GM19324 (cell line): ENCODE data around the gene C6orf62.
"Not testable (repeated sequence)": the region's sequence is repeated elsewhere in the genome, so short reads cannot be mapped to it uniquely, and the experiment has no call there.

Source experiments
- ATAC-seq: cut with Tn5 transposase; IDR thresholded peaks from one replicate; pipeline ENCODE4 v1.9.1; 2021; ENCODE audit warnings: mild to moderate bottlenecking, moderate library complexity; ENCODE audit not compliant: unreplicated experiment, low FRiP score

The C6orf62 gene

DNA sequence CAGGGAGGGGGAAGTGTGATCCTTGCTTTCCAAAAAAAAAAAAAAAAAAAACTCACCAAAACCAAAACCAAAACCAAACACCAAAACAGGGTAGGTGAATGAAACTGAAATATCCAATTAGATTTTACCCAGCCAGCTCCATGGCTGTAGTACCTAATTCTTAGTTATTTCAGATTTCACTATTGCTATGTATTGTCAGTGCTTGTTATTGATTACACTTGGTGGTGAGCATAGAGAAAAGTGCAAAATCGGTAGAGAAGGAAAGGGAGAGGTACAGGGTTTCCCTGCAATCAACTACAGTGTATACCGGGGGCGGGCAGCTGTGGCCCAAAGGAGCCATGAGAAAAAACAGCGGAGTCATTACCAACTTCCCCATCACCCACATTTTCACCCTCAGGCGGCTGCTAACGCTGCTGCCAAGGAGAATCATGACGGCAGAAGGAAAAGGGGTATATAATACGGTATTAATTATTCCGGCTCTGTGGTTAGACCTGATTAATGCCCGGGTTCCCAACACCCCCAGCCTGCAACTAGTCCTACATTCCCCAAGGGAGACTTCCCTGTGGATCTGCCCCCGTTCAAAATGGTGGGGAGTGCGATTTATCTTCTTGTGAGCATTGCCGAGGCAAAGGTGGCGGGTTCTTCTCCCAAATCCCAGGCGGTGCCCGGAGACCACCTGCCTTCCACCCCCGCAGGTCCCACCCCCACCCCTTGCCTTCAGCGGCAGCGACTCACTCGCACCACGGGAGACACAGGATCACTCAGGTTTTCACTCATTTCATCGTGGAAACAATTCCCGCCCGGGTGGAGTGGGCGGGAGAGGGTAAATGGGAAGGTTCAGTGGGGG is at the start of gene C6orf62:
Gene C6orf62, minus strand, starts transcription at position 30 of the 847 bp plus-strand sequence. CDS start 486 bp downstream, outside the sequence.
- no peak for ATAC-seq

DNA sequence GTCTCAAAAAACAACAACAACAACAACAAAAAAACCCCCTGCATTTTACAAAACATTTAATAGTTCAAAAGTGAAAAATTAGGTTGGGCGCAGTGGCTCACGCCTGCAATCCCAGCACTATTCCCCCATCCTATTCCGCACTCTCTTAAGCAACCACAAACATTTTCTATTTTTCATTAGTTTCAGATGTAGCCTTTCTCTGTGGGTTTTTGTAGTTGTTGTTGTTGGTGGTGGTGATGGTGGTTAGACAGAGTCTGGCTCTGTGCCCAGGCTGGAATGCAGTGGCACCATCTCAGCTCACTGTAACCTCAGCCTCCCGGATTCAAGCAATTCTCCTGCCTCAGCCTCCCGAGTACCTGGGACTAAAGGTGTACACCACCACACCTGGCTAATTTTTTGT is 49.4 kb upstream of the C6orf62 start:
- ATAC-seq, result no peak

DNA sequence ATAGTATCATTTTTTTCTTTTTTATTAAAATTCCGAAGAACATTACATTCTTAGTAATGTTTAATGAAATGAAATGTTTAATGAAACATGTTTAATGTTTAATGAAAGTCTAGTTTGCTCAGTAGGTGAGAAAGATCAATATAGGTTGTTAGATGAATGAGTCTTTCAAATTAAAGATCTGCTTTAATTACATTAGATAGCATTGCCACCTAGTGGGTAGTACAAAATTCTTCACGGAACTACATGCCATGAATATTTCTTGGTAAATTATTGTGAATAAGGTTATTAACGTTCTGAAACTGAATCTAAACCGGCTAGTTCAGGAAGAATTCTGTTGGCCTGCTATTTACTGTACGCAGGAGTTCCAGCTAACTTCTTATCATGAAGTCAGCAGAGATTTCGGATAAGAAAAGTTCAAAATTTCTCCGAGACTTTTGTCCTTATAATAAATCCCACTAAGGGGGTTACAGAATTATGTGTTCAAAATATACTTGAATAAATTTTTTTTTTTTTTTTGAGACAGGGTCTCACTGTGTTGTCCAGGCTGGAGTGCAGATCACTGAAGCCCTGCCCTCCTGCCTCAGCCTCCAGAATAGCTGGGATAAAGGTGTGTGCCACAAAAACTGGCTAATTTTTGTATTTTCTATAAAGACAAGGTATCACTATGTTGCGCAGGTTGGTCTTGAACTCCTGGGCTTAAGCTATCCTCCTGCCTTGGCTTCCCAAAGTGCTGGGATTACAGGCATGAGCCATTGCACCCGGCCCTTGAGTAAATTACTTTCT is 47.9 kb upstream of the C6orf62 start:
- no peak for ATAC-seq

DNA sequence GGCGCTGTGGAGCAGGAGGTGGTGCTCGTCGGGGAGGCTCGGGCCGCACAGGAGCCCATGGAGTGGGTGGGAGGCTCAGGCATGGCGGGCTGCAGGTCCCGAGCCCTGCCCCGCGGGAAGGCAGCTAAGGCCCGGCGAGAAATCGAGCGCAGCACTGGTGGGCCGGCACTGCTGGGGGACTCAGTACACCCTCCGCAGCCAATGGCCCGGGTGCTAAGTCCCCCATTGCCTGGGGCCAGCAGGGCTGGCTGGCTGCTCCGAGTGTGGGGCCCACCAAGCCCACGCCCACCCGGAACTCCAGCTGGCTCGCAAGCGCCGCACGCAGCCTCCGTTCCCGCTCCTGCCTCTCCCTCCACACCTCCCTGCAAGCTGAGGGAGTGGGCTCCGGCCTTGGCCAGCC is 47.0 kb upstream of the C6orf62 start:
- ATAC-seq, result not testable (repeated sequence)

DNA sequence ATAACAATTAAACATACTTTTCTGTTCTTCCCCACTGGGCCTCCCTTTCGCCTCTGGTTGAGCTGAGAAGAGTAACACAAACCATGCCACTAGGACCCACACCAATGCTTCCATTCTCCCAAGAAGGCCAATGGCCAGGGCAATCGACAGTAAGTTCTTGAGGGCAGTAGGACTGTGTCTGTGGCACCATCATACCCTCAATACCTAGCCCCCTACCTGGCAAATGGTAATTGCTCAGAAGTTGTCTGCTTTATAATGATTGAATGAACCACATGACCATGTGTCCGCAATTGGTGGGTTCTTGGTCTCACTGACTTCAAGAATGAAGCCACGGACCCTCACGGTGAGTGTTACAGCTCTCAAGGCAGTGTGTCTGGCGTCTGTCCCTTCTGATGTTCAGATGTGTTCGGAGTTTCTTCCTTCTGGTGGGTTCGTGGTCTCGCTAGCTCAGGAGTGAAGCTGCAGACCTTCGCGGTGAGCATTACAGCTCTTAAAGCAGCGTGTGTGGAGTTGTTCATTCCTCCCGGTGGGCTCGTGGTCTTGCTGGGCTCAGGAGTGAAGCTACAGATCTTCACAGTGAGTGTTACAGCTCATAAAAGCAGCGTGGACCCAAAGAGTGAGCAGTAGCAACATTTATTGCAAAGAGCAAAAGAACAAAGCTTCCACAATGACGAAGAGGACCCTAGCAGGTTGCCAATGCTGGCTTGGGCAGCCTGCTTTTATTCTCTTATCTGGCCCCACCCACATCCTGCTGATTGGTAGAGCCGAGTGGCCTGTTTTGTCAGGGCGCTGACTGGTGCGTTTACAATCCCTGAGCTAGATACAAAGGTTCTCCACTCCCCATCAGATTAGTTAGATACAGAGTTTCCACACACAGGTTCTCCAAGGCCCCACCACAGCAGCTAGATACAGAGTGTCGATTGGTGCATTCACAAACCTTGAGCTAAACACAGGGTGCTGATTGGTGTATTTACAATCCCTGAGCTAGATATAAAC is 46.2 kb upstream of the C6orf62 start:
- ATAC-seq, result not testable (repeated sequence)

DNA sequence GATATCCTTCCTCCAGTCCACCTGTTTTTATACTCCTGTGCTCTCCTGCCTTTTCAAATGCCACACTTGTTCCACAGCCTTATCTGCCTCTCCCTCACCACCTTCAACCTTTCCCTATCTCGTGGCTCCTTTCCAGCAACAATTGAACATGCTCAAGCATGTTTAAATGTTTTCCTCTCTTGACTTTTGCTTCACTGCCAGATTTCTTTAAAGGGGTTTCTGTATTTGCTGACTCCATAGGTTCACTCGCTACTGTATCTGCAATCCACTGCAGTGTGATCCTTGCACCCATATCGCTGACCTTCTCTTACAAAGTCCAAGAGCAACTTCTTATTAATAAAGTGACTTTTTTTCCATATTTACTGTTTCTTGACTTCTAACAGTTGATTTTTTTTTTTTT is 44.6 kb upstream of the C6orf62 start:
- ATAC-seq, result no peak

DNA sequence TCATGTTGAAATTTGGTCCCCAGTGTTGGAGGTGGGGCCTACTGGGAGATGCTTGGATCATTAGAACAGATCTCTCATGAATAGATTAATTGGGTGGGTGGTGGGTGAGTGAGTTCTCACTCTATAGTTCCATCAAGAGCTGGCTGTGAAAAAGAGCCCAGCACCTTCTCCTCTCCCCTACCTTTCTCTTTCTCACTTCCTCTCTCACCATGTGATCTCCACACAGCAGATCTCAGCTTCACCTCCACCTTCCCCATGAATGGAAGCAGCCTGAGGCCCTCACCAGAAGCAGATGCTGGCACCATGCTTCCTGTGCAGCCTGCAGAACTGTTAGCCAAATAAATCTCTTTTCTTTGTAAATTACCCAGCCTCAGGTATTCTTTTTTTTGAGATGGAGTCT is 42.9 kb upstream of the C6orf62 start:
- ATAC-seq, result no peak

DNA sequence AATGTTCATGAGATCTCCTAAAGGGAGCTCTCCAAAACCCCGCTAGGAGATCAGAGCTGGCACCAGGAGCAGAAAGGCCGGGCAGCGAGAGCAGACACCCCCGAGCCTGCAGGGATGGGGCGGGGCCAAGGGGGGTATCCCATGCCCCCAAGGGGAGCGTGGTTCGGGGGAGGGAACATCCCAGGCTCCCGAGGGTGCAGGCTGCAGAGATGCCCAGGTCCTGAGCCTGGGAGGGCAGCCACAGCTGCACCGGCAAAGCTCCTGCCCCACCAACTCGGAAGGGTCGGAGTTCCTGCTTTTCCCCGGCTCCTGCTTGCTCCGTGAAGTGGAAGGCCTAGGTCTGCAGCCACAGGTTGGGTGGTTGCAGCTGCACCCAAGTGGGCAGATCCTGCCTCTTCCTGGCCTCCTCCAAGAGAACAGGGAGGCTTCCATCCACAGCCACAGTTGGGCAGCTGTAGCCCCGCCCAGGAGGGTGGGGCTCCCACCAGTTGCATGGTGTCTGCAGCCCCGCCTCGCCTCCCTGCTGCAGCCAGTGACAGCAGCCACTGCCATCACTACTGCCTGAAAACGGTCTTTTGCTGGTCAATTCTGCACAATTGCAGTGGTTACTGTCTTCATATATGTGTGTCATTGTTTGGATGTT is 42.4 kb upstream of the C6orf62 start:
- ATAC-seq, result no peak

DNA sequence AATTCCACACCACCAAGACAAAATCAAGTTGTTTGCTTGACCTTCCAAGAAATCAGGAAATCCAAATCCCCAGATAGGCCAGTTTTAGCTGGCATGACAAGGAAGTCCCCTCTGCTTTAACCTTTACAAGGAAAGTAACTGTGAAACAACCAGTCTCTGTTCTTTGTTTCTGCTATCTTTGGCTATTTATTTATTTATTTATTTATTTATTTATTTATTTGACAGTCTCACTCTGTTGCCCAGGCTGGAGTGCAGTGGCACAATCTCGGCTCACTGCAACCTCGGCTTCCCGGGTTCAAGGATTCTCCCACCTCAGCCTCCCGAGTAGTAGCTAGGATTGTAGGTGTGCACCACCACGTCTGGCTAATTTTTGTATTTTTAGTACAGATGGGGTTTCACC is 41.3 kb upstream of the C6orf62 start:
- ATAC-seq, result no peak

DNA sequence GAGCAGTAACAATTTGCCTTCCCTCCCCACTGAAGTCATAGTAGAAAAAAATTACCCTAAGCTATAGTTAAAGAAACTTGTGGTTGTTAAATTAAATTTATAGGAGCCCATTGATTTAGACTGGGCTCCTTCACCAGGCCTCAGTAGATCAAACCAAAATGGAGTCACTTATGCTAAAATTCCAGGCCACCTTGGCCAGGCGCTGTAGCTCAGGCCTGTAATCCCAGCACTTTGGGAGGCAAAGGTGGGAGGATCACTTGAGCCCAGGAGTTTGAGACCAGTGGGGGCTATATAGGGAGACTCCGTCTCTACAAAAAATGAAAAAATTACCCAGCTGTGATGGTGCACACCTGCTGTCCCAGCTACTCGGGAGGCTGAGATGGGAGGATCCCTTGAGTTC is 40.8 kb upstream of the C6orf62 start:
- no peak for ATAC-seq

DNA sequence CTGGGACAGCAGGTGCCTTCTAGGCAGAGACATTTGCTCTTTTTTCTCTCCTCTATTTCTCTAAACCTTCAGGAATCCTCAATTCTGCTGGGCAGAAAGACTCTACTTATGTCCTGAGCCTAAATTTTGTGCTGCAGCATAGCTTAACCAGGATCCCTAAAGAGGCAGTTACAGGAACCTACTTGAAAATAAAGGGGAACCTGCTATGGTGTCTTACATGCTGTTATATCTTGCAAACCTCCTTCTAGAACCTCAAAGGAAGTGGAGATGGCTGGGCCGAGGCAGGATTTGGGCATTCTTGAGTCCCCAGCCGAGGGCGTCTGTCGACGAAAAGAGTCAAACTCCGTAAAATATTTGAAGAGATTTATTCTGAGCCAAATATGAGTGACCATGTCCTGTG is 38.7 kb upstream of the C6orf62 start:
- no peak for ATAC-seq

DNA sequence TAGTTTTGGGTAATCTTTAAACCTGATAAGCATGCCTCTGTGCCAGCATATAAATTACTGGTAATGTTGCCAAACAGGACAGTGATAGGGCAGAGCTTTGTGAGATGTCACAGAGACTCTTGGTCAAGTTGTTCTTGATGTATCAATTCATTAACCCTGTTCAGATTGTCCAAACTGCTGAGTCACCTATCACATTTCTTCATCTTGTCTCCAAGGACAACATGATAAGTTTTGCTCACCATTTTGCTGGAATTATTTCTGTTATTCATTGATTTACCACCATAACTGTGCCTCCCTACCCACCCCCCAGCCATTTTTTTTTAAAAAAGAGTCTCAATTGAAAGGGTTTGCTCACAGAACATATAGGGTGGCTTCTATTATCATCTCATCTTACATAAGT is 36.3 kb upstream of the C6orf62 start:
- no peak for ATAC-seq

DNA sequence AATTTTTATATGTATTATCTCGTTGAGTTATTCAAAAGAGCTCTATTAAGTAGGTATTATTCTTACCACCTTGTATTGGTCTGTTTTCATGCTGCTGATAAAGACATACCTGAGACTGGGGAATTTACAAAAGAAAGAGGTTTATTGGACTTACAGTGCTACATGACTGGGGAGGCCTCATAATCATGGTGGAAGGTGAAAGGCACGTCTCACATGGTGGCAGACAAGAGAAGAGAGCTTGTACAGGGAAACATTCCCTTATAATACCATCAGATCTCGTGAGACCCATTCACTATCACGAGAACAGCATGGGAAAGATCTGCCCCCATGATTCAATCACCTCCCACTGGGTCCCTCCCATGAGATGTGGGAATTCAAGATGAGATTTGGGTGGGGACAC is 35.4 kb upstream of the C6orf62 start:
- ATAC-seq, result not testable (repeated sequence)

DNA sequence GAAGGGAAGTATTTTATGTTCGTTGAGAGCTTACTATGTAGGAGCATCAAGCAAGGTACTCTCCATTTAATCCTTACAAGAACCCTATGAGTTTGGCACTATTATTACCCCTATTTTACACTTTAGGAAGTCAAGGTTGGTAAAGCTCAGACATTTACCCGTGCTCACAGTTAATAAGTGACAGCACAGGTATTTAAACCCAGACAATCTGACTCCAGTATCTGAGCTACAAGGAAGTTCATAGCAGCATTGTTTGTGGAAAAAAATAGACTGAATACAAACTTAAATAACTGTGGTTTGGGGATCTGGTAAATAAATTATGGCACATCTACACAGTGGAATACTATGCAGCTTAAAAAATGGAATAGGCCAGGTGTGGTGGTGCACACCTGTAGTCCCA is 34.6 kb upstream of the C6orf62 start:
- ATAC-seq, result no peak

DNA sequence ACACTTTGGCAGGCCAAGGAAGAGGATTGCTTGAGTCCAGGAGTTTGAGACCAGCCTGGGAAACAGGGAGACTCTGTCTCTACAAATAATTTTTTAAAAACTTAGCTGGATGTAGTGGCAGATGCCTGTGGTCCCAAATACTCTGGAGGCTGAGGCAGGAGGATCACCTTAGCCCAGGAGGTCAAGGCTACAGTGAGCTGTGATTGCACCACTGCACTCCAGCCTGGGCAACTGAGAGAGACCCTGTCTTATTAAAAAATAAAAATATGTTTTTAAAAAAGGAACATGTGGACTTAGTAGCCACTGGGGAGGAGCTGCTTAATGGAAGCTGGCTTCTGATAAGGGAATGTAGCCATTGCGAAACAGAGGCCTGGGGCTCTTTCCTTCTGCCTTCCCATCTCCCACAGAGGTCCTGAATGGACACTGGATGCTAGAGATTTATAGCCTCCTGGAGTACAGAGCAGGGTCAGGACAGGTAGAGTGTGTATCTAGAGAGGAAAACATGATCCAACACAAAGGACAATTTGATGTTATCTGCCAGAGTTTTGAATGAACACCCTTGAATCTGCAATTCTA is 34.1 kb upstream of the C6orf62 start:
- no peak for ATAC-seq

DNA sequence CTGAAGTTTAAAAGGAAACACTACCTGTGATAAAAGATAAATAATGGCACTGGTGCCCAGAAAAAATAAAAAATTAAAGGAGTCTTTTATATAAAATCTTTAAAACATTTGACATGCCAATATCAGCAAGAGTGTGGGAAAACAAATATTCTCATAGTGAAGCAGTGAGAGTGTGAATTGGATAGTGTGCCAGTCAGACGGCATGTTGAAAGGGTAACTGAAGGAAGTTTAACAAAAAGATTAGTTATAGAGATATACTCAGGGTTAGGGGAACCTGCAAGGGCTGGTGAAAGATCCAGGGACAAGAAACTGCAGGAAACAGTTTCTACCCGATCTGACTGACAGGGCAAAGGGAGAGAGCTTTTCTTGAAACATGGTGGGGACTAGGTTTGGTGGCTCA is 33.5 kb upstream of the C6orf62 start:
- ATAC-seq, result no peak

DNA sequence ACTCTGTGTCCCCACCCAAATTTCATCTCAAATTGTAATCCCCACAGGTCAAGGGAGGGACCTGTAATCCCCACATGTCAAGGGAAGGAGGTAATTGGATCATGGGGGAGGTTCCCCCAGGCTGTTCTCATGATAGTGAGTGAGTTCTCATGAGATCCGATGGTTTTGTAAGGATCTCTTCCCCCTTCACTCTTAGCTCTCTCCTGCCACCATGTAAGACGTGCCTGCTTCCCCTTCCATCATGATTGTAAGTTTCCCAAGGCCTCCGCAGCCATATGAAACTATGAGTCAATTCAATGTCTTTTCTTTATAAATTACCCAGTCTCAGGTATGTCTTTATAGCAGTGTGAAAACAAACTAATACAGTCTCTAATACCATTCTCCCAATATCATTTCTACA is 31.9 kb upstream of the C6orf62 start:
- not testable (repeated sequence) for ATAC-seq

DNA sequence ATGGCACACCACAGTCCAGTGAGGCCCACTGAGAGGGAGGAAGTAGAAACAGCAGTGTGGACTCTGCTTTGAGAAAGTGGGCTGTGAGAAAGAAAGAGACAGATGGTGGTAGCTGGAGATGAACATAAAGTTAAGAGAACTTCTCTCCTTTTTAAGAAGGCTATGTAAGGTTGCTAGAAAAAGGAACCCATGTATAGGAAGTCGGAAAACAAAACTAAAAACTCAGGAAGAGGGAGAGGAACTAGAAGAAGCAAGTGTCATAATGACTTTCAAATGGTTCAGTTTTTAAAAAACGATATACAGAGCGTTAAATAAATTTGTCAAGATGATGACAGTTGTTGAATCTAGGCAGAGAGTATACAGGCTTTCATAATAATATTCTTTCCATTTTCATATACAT is 30.3 kb upstream of the C6orf62 start:
- ATAC-seq, result no peak

DNA sequence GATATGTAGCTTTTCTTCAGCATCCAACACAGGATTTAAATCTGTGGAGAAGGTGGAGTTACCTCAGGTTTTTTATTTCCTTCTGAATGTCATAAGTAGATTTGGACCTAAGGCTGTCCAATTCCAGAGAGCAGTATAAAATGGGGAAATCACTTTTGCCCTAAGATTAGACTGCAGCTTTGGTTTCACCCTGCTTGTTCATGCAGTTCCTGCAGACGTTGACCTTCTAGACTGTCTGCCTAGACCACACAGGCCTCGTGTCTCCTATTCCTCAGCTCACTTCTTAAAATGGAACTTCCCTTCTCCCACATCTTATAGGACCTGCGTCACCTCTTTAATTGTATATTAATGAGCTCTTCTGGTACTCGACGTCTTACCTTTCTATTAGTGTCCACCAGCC is 26.0 kb upstream of the C6orf62 start:
- ATAC-seq, result no peak

DNA sequence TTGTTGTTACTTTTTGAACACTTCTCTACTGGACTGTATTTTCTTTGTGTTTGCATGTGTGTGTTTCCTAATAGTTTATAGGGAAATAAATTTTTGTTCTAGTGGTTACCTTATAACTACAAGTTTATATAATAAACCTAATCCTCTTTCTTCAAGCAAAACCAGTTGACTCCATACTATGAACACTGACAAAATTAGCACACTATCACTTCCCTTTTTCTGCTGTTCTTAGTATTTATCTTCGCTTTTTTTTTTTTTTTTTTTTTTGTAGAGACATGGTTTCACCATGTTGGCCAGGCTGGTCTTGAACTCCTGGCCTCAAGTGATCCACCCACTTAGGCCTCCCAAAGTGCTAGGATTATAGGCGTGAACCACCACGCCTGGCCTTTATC is 25.0 kb upstream of the C6orf62 start:
- peak; percentile 28 for ATAC-seq
